HepG2 (cell line): Measurements from ENCODE around the gene PHLDB1. TPM values are rescaled to one million over a fixed set of nuclear protein-coding genes. Genes with fewer than 3 reads are reported as not detected.

Experiments
- ATAC-seq: fragments of 200-7000 bp; cut with Tn5 transposase; 3 replicates; pipeline ENCODE4 v1.9.1; 2020; ENCODE audit warnings: mild to moderate bottlenecking, moderate library complexity
- BruUV-seq: library from RNA; stranded (reverse); fragments of 400-500 nt; replicated peaks from 2 replicates; lab custom pipeline; 2021; lab: Mats Ljungman, UMichigan
- CTCF ChIA-PET: fragments of 300-600 bp; formaldehyde crosslinking; extraction: SDS; loops from one replicate; lab custom pipeline; 2021; ENCODE audit warnings: low total read pairs, inconsistent platforms, low intra/inter-chr PET ratio; lab: Yijun Ruan, JAX
- POLR2A ChIA-PET: fragments of 350-600 bp; sonication (Branson Sonifier 250); formaldehyde crosslinking; loops from one replicate; lab custom pipeline; 2020; ENCODE audit warnings: antibody characterized with exemption, inconsistent platforms; lab: Yijun Ruan, JAX
- DNase-seq: peaks from one replicate; pipeline ENCODE4 v3.0.0-alpha.2; 2015; ENCODE audit warnings: low spot score
- FAIRE-seq: peaks from 3 replicates; lab custom pipeline; 2011; peaks lifted over from hg19 to GRCh38; lab: Jason Lieb, UNC
- H2AFZ ChIP-seq: one replicate; pipeline ENCODE4 v1.6.1; 2011; ENCODE audit warnings: low read length, inconsistent platforms
- H3K27ac ChIP-seq: fragments of 300-600 bp; 3 replicates; pipeline ENCODE4 v1.8.0; 2011; ENCODE audit warnings: mixed run types, mild to moderate bottlenecking, mixed read lengths, low read length, inconsistent platforms; ENCODE audit not compliant: insufficient read depth; ENCODE audit errors: extremely low read length
- H3K27me3 ChIP-seq, 2 experiments: fragments of 200-600 bp in 1 of 2; 2 replicates in 1 of 2; 3 replicates in 1 of 2; pipeline versions ENCODE4 v1.6.0 to v1.8.0; 2011; ENCODE audit warnings: low read length in 2 of 2, mild to moderate bottlenecking in 2 of 2, moderate library complexity in 2 of 2, inconsistent platforms in 1 of 2; ENCODE audit not compliant: insufficient read depth in 2 of 2, control insufficient read depth in 1 of 2
- H3K36me3 ChIP-seq, 2 experiments: fragments of 200-600 bp in 1 of 2; replicated peaks in 1 of 2; 2 replicates in 1 of 2; 3 replicates in 1 of 2; pipeline versions ENCODE4 v1.5.1 to v1.8.0; 2011; ENCODE audit warnings: low read length in 2 of 2, inconsistent platforms in 1 of 2; ENCODE audit not compliant: insufficient read depth in 2 of 2, control insufficient read depth in 1 of 2
- H3K4me1 ChIP-seq: 2 replicates; pipeline ENCODE4 v1.5.1; 2012; ENCODE audit warnings: low read length, inconsistent platforms; ENCODE audit not compliant: insufficient read depth
- H3K4me2 ChIP-seq: 2 replicates; pipeline ENCODE4 v1.6.0; 2011; ENCODE audit warnings: low read depth, low read length, inconsistent platforms
- H3K4me3 ChIP-seq, 3 experiments: fragments of 200-600 bp in 1 of 3; sonication (generic), shearing (Covaris generic) in 1 of 3; replicated peaks in 1 of 3; 2 replicates each; pipeline ENCODE4 v1.5.1; 2011 to 2016; ENCODE audit warnings: low read length in 3 of 3, inconsistent platforms in 2 of 3, low read depth in 2 of 3, mild to moderate bottlenecking in 2 of 3, control low read depth in 1 of 3, mixed read lengths in 1 of 3; ENCODE audit not compliant: insufficient read depth in 1 of 3
- H3K79me2 ChIP-seq: one replicate; pipeline ENCODE4 v1.6.1; 2011; ENCODE audit warnings: low read length, inconsistent platforms; ENCODE audit not compliant: insufficient read depth
- H3K9ac ChIP-seq: 2 replicates; pipeline ENCODE4 v1.6.0; 2011; ENCODE audit warnings: mild to moderate bottlenecking, low read depth, low read length, inconsistent platforms; ENCODE audit not compliant: insufficient read depth
- H3K9me3 ChIP-seq: 2 replicates; pipeline ENCODE4 v1.5.1; 2012; ENCODE audit warnings: mild to moderate bottlenecking, low read length
- H4K20me1 ChIP-seq: 2 replicates; pipeline ENCODE4 v1.6.0; 2011; ENCODE audit warnings: inconsistent platforms, mild to moderate bottlenecking, low read length, moderate library complexity; ENCODE audit not compliant: insufficient read depth
- BORCS8-MEF2B ChIP-seq: sonication (generic); formaldehyde crosslinking; IDR thresholded peaks from 2 replicates; pipeline ENCODE4 v1.8.0; 2022; ENCODE audit warnings: mild to moderate bottlenecking, missing genetic modification reagents
- CBX1 ChIP-seq: IDR thresholded peaks from one replicate; pipeline ENCODE4 v1.6.1; 2016; ENCODE audit warnings: antibody characterized with exemption, low read depth
- DNMT1 ChIP-seq: sonication (generic); formaldehyde crosslinking; IDR thresholded peaks from 2 replicates; pipeline ENCODE4 v1.5.1; 2020; ENCODE audit warnings: mild to moderate bottlenecking, missing genetic modification reagents
- KLF16 ChIP-seq, 2 experiments: sonication (generic) in 1 of 2; formaldehyde crosslinking in 1 of 2; IDR thresholded peaks; 2 replicates each; pipeline versions ENCODE4 v1.6.1 to v1.8.0; 2016 to 2023; ENCODE audit warnings: missing genetic modification reagents in 2 of 2, missing compliant biosample characterization in 1 of 2
- PATZ1 ChIP-seq: sonication (generic); formaldehyde crosslinking; IDR thresholded peaks from 2 replicates; pipeline ENCODE4 v1.4.0; 2020; ENCODE audit warnings: missing genetic modification reagents
- PRPF4 ChIP-seq: fragments of 200-400 bp; formaldehyde crosslinking; IDR thresholded peaks from 2 replicates; pipeline ENCODE4 v1.6.1; 2016; ENCODE audit warnings: low read length, low read depth; ENCODE audit not compliant: poor library complexity, severe bottlenecking
- RFX3 ChIP-seq: IDR thresholded peaks from 2 replicates; pipeline ENCODE4 v1.6.1; 2016; ENCODE audit warnings: missing biosample characterization, missing genetic modification reagents
- ZNF263 ChIP-seq: sonication (generic); formaldehyde crosslinking; IDR thresholded peaks from 2 replicates; pipeline ENCODE4 v1.4.0; 2020; ENCODE audit warnings: missing genetic modification reagents
- ZNF615 ChIP-seq: sonication (generic); formaldehyde crosslinking; IDR thresholded peaks from 2 replicates; pipeline ENCODE4 v1.5.0; 2020; ENCODE audit warnings: mild to moderate bottlenecking, missing genetic modification reagents, borderline replicate concordance
- ZNF687 ChIP-seq: sonication (generic); formaldehyde crosslinking; IDR thresholded peaks from 2 replicates; pipeline ENCODE4 v1.5.1; 2020; ENCODE audit warnings: mild to moderate bottlenecking, missing genetic modification reagents, moderate library complexity
- WGBS: methylation state at CpG from one replicate; pipeline ENCODE4 v1.1.6; 2017; ENCODE audit warnings: low lambda C conversion rate; 5-methylcytosine and 5-hydroxymethylcytosine counted together
- in situ Hi-C: cut with HindIII; loops from 2 replicates; pipeline ENCODE4 v1.10.0; 2017; ENCODE audit warnings: low pct_unique_long_range_greater_than_20kb; ENCODE audit not compliant: extremely low pct_ligation_motif_present
- intact Hi-C: fragments of 100-400 bp; cut with micrococcal nuclease; formaldehyde crosslinking; loops from one replicate; pipeline ENCODE4 v1.10.0; 2022; ENCODE audit not compliant: unreplicated experiment
- polyA plus RNA-seq, 8 experiments: library from polyadenylated mRNA; depleted of rRNA in 3 of 8; stranded (reverse) in 7 of 8; unstranded in 1 of 8; fragments of >200 nt; fragmentation: Illumina TruSeq in 4 of 8; extraction: Trizol in 4 of 8; gene quantifications; 2 replicates each; pipeline versions ENCODE4 v1.2.1 to v1.2.3, GENCODE V29; 2011 to 2016; ENCODE audit warnings: low read depth in 4 of 8, missing spikeins in 1 of 8, mixed read lengths in 1 of 8; ENCODE audit not compliant: insufficient read depth in 1 of 8
- total RNA-seq, 5 experiments: library from RNA; depleted of rRNA; stranded (reverse); fragments of >200 nt; fragmentation: Illumina TruSeq; extraction: Trizol; gene quantifications; 2 replicates each; pipeline ENCODE4 v1.2.3, GENCODE V29; 2016; ENCODE audit warnings: low read depth in 1 of 5

PHLDB1 gene
- total and polyA plus RNA-seq, 2 of the 13 experiments (the other 11 are each of a cell fraction or from before 2014, with no cell fraction given), result 13.8 to 14.2 TPM

GRCh38 chr11:118622376-118623268, 15.2 kb downstream of the PHLDB1 start:
- no peak for ATAC-seq
- H3K9ac ChIP-seq, result peak overlapping the region; percentile 82
- H2AFZ ChIP-seq, result no peak overlapping the region
- peak overlapping the region; percentile 98 for H3K4me2 ChIP-seq
- intact Hi-C loops, result loop anchor here (5.0 kb wide), 1 partner anchor 35 kb away; no protein-coding TSS in a partner anchor
- peaks cover 9 to 17% of the 10 kb centered on the region in 2 experiments; a peak in 4 of 5 replicates for H3K36me3 ChIP-seq
- peaks cover 9% of the 10 kb centered on the region for H3K79me2 ChIP-seq
- BruUV-seq, result no TSS peak
- H3K9me3 ChIP-seq, result no peaks in the 10 kb centered on the region
- H4K20me1 ChIP-seq, result no peaks in the 10 kb centered on the region
- no peak for DNase-seq
- TF ChIP-seq DNMT1 (CRISPR knock-in tag) (no peak), PATZ1 (CRISPR knock-in tag) (0 out of 2 replicates have a peak, but pooled peaks have one; percentile 4)
- ChIA-PET CTCF (no interaction called here), POLR2A (interaction anchor here (1.4 to 2.7 kb wide), 9 partner anchors 10 to 67 kb away, joined by 4 to 83 read pairs (median 12); partner anchors contain the start of genes ARCN1, PHLDB1 and TREH)
- H3K27ac ChIP-seq, result peak overlapping the region; percentile 0
- H3K27me3 ChIP-seq, result no peaks in the 10 kb centered on the region; a peak in 1 of 5 replicates
- peak overlapping the region; percentile 81 to 97 (median 87) for H3K4me3 ChIP-seq
- H3K4me1 ChIP-seq, result peaks cover 53% of the 10 kb centered on the region
- FAIRE-seq, result no peak
- WGBS, result 75% methylated on average over 7 of the region's 9 CpGs
- in situ Hi-C loops, result no loop called here

- Histone ChIP-seq H3K36me3 (peaks cover 13 to 22% of the 10 kb centered on the region in 2 experiments; a peak in 4 of 5 replicates), H3K4me1 (peaks cover 46% of the 10 kb centered on the region), H3K4me2 (peak overlapping the region; percentile 98), H2AFZ (no peak overlapping the region), H4K20me1 (no peaks in the 10 kb centered on the region), H3K9me3 (no peaks in the 10 kb centered on the region), H3K79me2 (peaks cover 9% of the 10 kb centered on the region), H3K4me3 (peak overlapping the region in 2 of 3 experiments; percentile 10 to 47; a peak in 2 of 6 replicates), H3K27ac (no peak overlapping the region), H3K9ac (peak overlapping the region; percentile 82), H3K27me3 (no peaks in the 10 kb centered on the region; a peak in 1 of 5 replicates)
- POLR2A ChIA-PET, result interaction anchor here (1.4 kb wide), 1 partner anchor 11 kb away, joined by 5 read pairs; no protein-coding TSS in a partner anchor
- ATAC-seq (no peak), DNase-seq (peak; percentile 46), FAIRE-seq (no peak)
- WGBS, result 34% methylated on average over 3 of the region's 4 CpGs
- BruUV-seq, result no TSS peak
- intact Hi-C loops (loop anchor here (5.0 kb wide), 1 partner anchor 34 kb away; no protein-coding TSS in a partner anchor), in situ Hi-C loops (no loop called here)
- CTCF ChIA-PET, result no interaction called here
- TF ChIP-seq BORCS8-MEF2B (CRISPR knock-in tag) (no peak), KLF16 (CRISPR knock-in tag; IDR thresholded peaks at IDR 0.05) (no peak), RFX3 (CRISPR knock-in tag) (no peak), CBX1 (no peak), ZNF687 (CRISPR knock-in tag) (peak; percentile 65), ZNF615 (CRISPR knock-in tag) (no peak), ZNF263 (CRISPR knock-in tag) (no peak), PRPF4 (no peak)
These were observed 15.8 kb downstream of the PHLDB1 start for GRCh38 chr11:118623269-118623655.
